SKM-1 treated with dmso at 0.1 percent for 144 hours (cell line): ENCODE data around the gene CMSS1.

Experiments
- DNase-seq: peaks from one replicate; lab custom pipeline; 2025; ENCODE audit not compliant: unreplicated experiment; lab: John Stamatoyannopoulos, UW

Gene CMSS1

DNA sequence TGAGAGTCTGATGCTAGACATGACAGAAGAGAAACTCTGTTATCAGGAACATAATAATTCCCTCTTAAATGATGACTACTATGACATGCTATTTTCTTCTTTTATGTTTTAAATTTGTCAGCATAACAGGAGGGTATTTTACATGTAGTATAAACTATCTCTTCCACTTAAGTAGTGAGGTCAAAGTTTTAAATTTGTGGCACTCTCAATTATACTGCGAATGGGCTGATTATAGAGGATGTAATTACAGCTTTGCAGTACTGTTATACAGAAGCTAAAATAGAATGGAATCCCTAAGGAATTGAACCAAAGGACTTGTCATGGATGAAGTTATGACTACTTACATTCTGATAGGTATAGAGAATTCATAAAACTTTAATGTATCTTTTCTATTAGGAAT lies 34.3 kb downstream of the CMSS1 start:
- no peak for DNase-seq

GRCh38 chr3:99852851-99853250 lies 35.2 kb downstream of the CMSS1 start:
- no peak for DNase-seq

DNA sequence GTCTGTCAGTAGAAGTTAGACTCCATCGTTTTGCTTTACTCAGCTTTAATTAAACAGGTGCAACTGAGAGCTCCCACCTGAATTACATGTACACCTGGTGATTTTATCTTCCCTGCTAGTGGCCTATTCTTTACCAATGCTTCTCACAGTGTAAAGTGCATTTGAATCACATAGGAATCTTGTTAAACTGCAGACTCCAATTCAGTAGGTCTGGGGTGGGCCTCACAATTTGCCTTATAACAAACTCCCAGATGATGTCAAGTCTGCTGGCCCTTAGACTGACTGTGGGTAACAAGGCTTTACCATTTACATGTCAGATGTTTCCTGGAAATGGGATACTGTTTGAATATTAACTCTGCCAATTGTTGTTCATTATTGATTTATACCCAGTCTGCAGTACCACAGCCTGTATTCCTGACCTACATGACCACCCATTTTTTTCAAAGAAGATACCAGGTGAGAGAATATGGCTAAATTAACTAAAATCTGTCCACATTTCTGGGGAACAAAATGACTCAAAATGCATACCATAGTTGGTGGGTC lies 37.2 kb downstream of the CMSS1 start:
- no peak for DNase-seq

- no peak for DNase-seq
Observed at GRCh38 chr3:99855900-99856299, 38.2 kb downstream of the CMSS1 start.

DNA sequence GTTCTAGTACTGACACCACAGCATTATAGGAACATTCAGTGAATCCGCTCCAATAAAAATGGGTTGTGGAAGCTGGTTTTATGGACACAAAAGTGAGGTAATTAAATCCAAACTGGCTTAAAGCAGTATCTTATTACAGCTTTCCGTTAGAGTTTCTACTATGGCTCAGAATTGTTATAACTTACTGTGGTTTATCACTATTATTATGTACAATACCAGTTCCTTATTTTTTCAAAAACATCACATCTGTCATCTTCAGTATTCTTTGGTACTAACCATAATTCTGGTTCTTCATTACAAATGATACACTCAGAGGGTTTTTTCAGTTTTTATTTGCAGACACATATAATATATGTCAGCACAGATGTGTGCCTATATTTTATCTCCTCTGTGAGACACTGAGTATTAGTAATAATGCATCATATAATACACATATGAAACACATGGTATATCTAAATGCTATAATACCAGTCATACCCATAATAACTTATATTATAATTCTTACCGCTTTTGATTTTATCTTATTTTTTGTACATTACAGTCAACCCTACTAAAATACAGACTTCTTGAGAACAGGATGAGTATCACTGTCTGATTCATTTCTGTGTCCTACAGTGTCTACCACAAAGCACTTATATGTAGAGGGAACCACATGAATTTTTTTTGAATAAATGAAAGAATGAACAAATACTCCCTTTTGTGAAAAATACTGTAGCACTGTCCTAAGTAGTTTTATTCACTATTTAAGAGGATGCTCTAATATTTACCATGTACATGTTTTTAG lies 39.0 kb downstream of the CMSS1 start:
- no peak for DNase-seq

DNA sequence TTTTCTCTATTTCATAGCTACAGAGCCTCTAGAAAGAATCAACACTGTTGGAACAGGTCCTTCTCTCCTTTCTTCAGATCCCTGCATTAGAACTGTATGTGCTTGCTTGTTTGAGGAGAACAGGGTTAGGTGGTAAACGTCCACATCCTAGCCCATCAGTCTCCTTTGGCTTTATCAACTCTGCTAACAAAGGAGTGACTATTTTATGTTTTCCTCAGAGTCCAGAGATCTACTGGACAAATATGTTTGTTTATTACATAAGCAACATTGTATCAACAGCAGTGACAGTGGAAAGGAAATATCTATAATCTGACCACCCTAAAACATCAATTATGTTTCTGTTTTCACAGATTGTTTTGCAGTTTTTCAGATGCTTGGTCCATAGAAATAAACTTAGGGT lies 39.6 kb downstream of the CMSS1 start:
- DNase-seq, result no peak

GRCh38 chr3:99858469-99858868 lies 40.8 kb downstream of the CMSS1 start:
- no peak for DNase-seq

- no peak for DNase-seq
Observed at GRCh38 chr3:99859825-99860224, 42.2 kb downstream of the CMSS1 start.

GRCh38 chr3:99861216-99861615 lies 43.6 kb downstream of the CMSS1 start:
- no peak for DNase-seq

- DNase-seq, result no peak
Observed at GRCh38 chr3:99862208-99862607, 44.5 kb downstream of the CMSS1 start.

- DNase-seq, result no peak
Observed at GRCh38 chr3:99863002-99863401, 45.3 kb downstream of the CMSS1 start.

DNA sequence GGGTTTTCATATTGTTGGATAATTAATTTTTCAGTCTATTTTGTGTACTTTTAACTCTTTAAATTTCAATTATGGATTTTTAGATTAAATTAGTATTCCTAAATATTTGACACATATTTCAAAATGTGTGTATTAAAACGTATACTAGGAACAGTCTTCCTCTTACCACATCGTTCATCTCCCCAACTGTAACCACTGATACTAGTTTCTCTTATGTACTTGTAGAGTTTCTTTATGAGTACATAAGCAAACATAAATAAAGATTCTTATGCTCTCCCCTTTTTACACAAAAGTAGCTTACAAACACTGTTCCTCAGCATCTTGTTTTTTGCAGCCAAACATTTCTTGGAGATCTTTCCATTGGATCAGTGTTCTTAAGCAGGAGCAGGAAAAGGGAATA lies 45.9 kb downstream of the CMSS1 start:
- DNase-seq, result no peak

DNA sequence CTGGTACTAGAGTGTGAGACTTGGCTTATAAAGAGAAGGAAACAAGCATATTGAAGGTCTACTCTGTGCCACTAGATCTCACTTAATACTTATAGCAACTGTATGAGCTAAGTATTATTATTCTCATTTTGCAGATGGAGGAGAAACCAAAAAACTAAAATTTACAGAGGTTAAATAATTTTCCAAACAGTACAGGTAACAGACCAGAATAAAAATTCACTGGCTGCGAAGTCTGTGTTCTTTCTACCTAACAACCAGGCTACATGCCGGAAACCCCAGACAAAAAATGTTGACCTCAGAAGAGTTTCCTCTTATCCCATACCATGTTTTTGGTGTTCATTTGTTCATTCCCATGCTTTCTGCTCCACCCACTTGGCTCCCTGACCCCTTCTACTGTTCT lies 46.6 kb downstream of the CMSS1 start:
- no peak for DNase-seq

GRCh38 chr3:99865321-99865720 lies 47.7 kb downstream of the CMSS1 start:
- DNase-seq, result no peak

- DNase-seq, result no peak
Observed at GRCh38 chr3:99866261-99866761, 48.6 kb downstream of the CMSS1 start.

DNA sequence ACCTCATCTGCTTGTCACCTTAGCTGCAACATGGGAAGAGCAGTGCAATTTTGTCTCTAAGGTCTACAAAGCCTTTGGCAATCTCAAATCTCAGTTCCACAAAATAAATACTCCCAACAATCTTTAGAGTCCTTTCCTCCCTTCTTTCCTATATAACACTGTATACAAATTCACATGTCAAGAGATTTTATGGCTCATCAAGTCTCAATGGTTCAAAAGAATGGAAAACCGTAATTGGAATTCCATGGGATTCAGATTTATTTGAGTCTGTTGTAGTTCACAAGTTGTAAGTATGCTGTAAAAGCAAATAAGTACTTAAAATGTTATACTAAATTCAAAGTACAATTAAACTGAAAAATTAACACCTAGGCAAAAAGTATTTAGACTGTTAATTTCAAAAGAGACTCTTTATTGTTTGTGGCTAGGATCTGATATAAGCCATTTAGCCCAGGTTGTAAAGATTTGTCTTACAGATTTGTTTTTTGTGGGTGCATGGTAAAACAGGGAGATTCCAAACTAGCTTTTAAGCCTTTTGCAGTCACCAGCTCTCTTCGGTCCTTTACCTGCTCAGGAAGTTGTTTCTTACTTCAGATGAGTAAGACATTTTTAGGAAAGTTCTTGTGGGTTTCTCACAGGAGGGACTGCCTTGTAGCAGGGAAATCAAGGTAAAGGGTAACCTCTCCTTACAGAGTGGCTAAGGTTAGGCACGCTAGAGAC lies 50.1 kb downstream of the CMSS1 start:
- no peak for DNase-seq

DNA sequence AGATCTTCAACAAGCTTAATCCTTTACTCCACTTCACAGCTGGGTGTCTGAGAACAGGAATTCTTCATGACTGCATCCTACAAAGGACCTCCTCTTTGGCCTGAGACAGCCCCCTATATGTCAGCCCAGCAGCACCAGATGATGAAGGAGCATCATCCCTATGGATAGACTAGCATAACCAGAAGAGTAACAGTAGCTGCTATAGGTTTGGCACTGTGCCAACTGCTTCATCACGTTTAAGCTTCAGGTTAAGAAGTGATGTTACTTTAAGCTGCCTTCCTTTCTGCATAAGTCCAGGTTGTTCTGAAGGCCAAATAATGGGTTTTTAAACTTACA lies 50.6 kb downstream of the CMSS1 start:
- DNase-seq, result no peak

DNA sequence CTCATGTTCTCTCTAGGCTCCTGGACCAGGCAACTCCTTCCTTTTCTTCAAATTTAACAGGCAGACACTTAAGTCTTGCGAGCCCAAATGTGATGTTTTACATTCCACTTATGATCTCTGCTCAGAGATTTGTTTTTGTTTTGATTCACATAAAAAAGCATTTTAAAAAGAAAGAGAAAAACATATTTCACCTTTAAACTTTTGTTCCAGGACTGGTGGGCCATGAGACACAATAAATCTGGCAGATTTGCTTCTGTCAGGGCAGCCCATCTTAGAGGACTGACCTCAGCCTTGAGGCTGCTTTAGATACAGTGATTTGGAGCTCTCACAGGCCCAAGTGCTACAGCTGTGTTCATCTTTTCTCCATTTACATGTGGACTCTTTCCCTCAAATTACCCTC lies 52.0 kb downstream of the CMSS1 start:
- DNase-seq, result no peak

GRCh38 chr3:99870712-99871111 lies 53.0 kb downstream of the CMSS1 start:
- DNase-seq, result no peak

DNA sequence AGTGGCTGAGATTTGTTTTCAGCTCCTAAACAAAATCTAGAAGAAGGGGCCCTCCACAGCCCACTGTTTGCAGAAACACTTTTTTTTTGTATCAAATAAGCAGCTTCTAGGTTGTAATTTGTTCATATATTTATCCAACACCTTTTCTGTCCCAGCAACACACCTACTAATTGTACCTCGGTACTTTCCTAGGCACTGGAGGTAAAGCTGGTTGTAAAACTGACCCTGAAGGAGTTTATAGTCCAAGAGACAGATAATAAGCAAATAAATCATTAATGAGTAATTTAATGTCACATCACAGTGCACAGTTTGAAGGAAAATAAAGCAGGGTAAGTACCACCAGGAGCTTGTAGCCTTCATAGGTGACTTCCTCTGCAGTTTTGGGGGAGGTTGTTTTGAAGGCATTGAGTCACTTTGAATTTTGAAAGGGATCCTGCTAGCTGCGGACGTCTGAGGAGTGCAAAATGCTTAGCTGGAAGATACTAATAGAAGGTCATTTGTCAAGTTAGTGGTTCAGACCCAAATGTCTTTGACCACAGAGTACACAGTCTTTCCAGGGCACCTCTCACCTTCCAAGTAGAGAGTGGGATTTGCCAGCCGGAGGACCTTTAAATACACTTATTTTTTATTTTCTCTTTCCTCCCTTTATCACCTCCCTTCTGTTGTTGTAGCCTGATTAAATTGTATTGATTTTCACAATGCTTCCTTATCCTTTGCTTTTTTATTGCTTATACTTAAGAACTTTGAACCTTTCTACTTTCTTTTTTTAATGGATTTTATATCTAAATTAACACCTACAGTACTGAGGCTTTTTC lies 53.8 kb downstream of the CMSS1 start:
- DNase-seq, result no peak

GRCh38 chr3:99872923-99873254 lies 55.2 kb downstream of the CMSS1 start:
- no peak for DNase-seq
